ENCODE results near the gene TREML4.
"Not testable (repeated sequence)": the region's sequence is repeated elsewhere in the genome, so short reads cannot be mapped to it uniquely, and the experiment has no call there.

The TREML4 gene

GRCh38 chr6:41228096-41228495 lies at the start of gene TREML4:
TREML4 (plus strand) TSS chr6:41228349; CDS start chr6:41228428, 79 bp downstream.
- no peak for DNase-seq

DNA sequence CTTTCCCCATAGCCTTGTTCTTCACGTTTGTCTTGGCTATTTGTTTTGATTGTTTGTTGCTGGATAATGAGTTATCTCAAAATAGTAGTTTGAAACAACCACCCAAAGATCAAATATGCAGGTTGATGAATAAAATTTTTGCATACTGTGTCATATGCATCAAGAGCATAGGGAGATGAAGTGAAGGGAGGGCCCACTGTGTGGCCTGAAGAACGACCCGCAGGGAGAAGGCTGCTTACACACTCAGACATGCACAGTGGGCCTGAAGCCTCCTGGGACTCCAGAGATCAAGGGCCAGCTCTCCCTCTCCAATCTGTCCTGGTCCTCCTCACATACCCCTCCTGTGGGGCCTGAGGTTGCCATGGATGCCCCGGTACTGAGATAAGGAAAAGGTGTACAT lies 49.0 kb upstream of the TREML4 start:
- no peak for DNase-seq

- DNase-seq: no peak
Observed at GRCh38 chr6:41181566-41181965, 46.6 kb upstream of the TREML4 start.

- peak; percentile 30 to 94 (median 73) for DNase-seq
Observed at GRCh38 chr6:41182069-41183034, 45.8 kb upstream of the TREML4 start.

- DNase-seq: no peak
Observed at GRCh38 chr6:41184761-41185160, 43.4 kb upstream of the TREML4 start.

- no peak for DNase-seq
Observed at GRCh38 chr6:41186031-41186562, 42.1 kb upstream of the TREML4 start.

- peak in 1 of 3 experiments; percentile 15 for DNase-seq
Observed at GRCh38 chr6:41187924-41188886, 39.9 kb upstream of the TREML4 start.

GRCh38 chr6:41189046-41189445 lies 39.1 kb upstream of the TREML4 start:
- DNase-seq: not testable (repeated sequence)

GRCh38 chr6:41189967-41190366 lies 38.2 kb upstream of the TREML4 start:
- no peak for DNase-seq

DNA sequence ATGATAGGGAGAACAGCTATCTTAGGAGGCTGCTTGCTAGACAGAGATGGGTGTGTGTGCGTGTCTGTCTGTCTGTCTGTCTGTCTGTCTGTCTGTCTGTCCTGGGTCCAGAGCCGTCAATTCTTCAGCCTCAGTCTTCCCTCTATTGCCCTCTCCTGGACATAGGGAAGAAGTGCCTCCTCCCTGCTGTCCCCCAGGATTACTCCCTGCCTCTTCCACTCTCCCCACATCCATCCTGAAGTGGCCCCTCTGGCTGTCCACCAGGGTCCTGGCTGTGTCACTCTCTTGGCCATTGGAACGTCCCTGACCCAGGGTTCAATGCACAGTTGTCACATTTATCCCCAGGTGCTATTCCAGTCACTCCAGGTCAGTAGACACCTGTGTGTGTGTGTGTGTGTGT lies 37.4 kb upstream of the TREML4 start:
- DNase-seq: no peak

GRCh38 chr6:41191569-41191968 lies 36.6 kb upstream of the TREML4 start:
- no peak for DNase-seq

DNA sequence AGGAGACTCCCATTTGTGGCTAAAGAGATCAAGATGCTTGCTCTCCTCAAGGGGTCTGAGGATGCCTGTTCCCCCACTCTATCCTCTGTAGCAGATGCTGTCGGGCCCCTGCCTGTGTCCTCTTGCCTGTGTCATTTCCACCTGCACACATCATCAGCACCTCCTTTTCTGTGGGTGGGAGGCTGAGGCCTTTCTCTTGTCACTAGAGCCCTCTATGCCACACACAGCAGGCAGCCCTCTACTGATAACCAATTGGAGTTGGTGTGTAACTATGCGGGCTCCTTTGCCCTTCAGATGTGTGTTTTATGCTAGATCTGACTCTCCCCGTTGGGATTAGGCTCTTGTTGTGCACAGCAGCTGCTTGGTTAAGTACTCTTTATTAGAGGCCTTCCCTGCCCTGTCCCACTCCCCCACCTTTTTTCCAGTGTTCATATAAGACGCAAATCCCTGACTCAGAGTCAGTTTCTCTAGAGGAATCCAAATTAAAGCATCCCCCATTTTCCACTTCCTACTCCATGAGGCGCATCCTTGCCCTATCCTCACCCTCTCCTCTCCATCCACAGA lies 34.9 kb upstream of the TREML4 start:
- no peak for DNase-seq

DNA sequence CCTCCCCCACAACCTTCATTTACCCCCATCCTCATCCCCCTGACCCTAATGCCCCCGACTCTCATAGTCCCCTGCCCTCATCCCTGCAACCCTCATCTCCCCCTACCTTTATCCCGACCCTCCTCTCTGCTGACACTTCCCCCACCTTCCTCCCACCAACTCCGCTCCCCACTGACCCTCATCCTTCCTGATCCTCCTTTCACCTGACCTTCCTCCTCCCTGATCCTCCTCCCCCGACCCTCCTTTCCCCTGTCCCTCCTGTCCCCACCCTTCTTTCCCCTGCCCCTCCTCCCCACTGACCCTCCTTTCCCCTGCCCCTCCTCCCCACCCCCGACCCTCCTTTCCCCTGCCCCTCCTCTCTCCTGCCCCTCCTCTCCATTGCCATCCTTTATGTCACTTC lies 34.3 kb upstream of the TREML4 start:
- DNase-seq: no peak

GRCh38 chr6:41194386-41194785 lies 33.8 kb upstream of the TREML4 start:
- no peak for DNase-seq

GRCh38 chr6:41197234-41197633 lies 30.9 kb upstream of the TREML4 start:
- DNase-seq: no peak

GRCh38 chr6:41199552-41200246 lies 28.4 kb upstream of the TREML4 start:
- no peak for DNase-seq

- DNase-seq: peak in 1 of 3 experiments; percentile 21
Observed at GRCh38 chr6:41200296-41200900, 27.8 kb upstream of the TREML4 start.

DNA sequence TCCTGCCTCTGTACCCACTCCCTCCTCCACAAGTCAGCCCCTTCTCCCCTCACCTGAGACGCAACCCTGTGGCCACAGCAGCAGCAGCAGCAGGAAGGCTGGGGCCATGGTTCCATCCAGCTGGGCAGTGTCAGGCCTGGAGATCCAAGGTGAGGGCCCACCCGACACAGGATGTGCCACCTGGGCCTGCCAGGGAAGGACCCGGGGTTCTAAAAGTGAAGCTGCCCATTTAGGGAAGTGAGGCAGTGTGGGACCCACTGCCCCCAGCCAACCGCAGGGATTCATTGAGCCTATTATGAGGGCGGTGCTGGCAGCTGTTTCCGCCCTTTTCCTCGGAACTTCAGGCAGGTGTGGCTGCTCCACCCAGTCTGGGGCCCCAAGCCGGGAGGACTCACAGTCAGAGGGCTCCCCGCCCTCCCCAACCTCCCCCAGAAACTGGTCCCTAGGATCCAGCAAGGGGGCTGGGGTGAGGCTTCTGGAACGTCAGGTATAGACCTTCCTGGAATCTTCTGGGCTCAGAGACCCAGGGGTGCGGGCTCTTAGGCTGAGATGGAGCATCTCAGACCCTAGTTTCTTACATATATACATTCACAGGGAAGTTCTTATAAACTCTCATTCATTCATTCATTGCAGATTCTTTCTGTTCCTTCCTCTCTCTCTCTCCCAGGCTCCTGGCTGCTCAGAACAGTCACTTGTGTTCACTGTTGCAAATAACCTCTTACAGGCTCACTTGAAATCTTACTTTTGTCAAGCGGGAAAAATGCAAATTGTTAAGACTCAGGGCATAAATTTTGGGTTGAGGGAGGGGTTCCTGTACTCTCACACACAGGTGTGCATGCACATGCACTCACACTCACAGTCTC lies 27.0 kb upstream of the TREML4 start, which contains the start of gene TREML2:
TREML2 (minus strand) TSS at position 249 of the 863 bp plus-strand sequence; CDS start at position 108, 141 bp downstream.
- no peak for DNase-seq

DNA sequence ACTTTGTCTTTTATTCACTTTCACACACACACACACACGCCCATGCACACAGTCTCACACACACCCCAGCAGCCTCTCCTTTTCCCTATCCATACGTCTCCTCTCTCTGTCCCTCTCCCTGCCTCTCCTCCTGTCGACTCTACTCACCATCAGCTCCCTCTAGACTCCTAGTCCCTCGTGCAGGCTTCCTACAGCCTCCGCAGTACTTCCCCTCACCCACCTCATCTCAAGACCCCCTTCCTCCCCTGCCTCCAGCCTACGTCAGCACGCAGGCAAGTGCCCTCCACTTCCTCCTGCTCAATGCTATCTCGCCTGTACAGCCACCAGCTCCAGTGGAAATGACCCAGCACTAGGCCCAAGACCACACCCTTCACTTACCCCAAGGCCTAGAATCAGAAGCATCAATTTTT lies 26.4 kb upstream of the TREML4 start:
- no peak for DNase-seq

DNA sequence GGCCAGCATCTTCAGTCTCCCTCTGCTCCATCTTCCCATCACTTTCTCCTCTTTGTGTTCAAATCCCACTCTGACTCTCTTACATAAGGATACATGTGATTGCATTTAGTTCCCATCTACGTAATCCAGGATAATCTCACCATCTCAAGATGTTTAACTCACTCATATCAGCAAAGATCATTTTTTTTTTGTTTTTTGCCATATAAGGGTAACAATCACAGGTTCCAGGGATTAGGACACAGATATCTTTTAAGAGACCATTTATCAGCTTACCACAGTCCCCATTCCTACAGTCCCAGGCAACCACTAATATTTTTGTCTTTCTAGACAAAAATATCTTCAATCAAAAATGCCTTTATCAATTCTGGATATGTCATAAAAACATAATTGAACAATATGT lies 24.0 kb upstream of the TREML4 start:
- no peak for DNase-seq
